ENCODE data around the gene CHD5.

The CHD5 gene

DNA sequence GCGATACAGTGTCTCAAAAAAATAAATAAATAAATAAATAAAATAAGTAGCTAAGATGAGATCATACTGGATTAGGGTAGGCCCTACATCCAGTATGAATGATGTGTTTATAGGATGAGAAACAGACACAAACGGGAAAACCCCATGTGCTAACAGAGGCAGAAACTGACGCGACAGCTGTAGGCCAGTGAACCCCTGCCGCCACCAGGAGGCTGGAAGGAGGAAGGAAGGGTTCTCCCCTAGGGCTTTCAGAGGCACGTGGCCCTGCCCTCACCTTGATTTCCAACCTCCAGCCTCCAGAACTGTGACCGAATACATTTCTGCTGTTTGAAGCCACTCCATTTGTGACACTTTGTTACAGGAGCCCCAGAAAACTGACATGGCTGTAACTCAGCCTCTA is 38.5 kb downstream of the CHD5 start:
- no peak overlapping the region for H4K8ac ChIP-seq (ENCODE audit: low read depth, low read length)
- no peaks in the 10 kb centered on the region for H3K36me3 ChIP-seq (ENCODE audit: control insufficient read depth in 1 of 2, insufficient read depth in 2 of 2, low read length in 2 of 2)
- H3K9ac ChIP-seq (ENCODE audit: low read length), result no peak overlapping the region
- no peak overlapping the region for H3K4me3 ChIP-seq (ENCODE audit: low read depth, low read length)
- no peak overlapping the region for H3K14ac ChIP-seq (ENCODE audit: low read length)
- no peaks in the 10 kb centered on the region for H3K79me2 ChIP-seq (ENCODE audit: control insufficient read depth, insufficient read depth, low read length, poor library complexity)
- no peak overlapping the region for H2BK120ac ChIP-seq (ENCODE audit: insufficient read depth, low read length, poor library complexity)
- H3K4ac ChIP-seq (ENCODE audit: low read depth, low read length), result no peak overlapping the region
- H3K18ac ChIP-seq (ENCODE audit: low read length), result no peak overlapping the region
- H3K27me3 ChIP-seq (ENCODE audit: insufficient read depth, low read length), result no peaks in the 10 kb centered on the region
- no peak overlapping the region for H2BK5ac ChIP-seq (ENCODE audit: low read depth, low read length, poor library complexity)
- WGBS (ENCODE audit: extremely low coverage, insufficient coverage, insufficient read length), result no CpG with 5 or more reads among the region's 7 CpGs
- no peaks in the 10 kb centered on the region for H3K4me1 ChIP-seq (ENCODE audit: control insufficient read depth in 1 of 2, insufficient read depth in 2 of 2, low read length in 2 of 2)
- H2BK12ac ChIP-seq (ENCODE audit: low read length), result no peak overlapping the region
- H2AK5ac ChIP-seq (ENCODE audit: low read length), result no peak overlapping the region
- no peak overlapping the region for H2AFZ ChIP-seq (ENCODE audit: insufficient read depth, low read length, poor library complexity)
- DNase-seq, result no peak
- H3K79me1 ChIP-seq (ENCODE audit: low read length), result no peaks in the 10 kb centered on the region
- no peak overlapping the region for H4K91ac ChIP-seq (ENCODE audit: low read depth, low read length)
- no peak overlapping the region for H3K23ac ChIP-seq (ENCODE audit: low read length)
- H3K9me3 ChIP-seq (ENCODE audit: insufficient read depth, low read depth, low read length), result no peaks in the 10 kb centered on the region
- no peak overlapping the region for H3K27ac ChIP-seq (ENCODE audit: low read depth, low read length)
- H4K12ac ChIP-seq (ENCODE audit: low read depth, low read length), result no peak overlapping the region
- no peak overlapping the region for H3K4me2 ChIP-seq (ENCODE audit: low read length)

DNA sequence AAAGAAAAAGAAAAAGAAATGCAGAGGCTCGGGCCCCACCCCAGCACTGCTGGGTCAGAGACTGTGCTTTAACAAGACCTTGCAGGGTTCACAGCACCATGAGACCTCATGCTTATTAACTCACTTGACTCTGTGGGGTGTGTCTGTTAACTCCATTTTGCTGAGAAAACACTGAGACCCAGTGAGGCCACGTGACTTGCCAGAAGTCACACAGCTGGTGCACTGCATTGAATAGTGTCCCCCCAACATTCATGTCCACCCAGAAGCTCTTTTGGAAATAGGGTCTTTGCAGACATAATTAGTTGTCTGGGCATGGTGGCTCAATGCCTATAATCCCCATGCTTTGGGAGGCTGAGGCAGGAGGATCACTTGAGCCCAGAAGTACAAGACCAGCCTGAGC is 39.7 kb downstream of the CHD5 start:
- Histone ChIP-seq H3K23ac (ENCODE audit: low read length) (no peak overlapping the region), H4K12ac (ENCODE audit: low read depth, low read length) (no peak overlapping the region), H2AK5ac (ENCODE audit: low read length) (no peak overlapping the region), H2AFZ (ENCODE audit: insufficient read depth, low read length, poor library complexity) (no peak overlapping the region), H3K79me2 (ENCODE audit: control insufficient read depth, insufficient read depth, low read length, poor library complexity) (no peaks in the 10 kb centered on the region), H3K9ac (ENCODE audit: low read length) (no peak overlapping the region), H3K36me3 (ENCODE audit: control insufficient read depth in 1 of 2, insufficient read depth in 2 of 2, low read length in 2 of 2) (no peaks in the 10 kb centered on the region), H3K4me3 (ENCODE audit: low read depth, low read length) (no peak overlapping the region), H3K18ac (ENCODE audit: low read length) (no peak overlapping the region), H3K9me3 (ENCODE audit: insufficient read depth, low read depth, low read length) (no peaks in the 10 kb centered on the region), H3K4me1 (ENCODE audit: control insufficient read depth in 1 of 2, insufficient read depth in 2 of 2, low read length in 2 of 2) (no peaks in the 10 kb centered on the region), H3K4ac (ENCODE audit: low read depth, low read length) (no peak overlapping the region), H3K14ac (ENCODE audit: low read length) (no peak overlapping the region), H4K91ac (ENCODE audit: low read depth, low read length) (no peak overlapping the region), H2BK120ac (ENCODE audit: insufficient read depth, low read length, poor library complexity) (no peak overlapping the region), H3K4me2 (ENCODE audit: low read length) (no peak overlapping the region), H2BK5ac (ENCODE audit: low read depth, low read length, poor library complexity) (no peak overlapping the region), H3K79me1 (ENCODE audit: low read length) (no peaks in the 10 kb centered on the region), H2BK12ac (ENCODE audit: low read length) (no peak overlapping the region), H4K8ac (ENCODE audit: low read depth, low read length) (no peak overlapping the region), H3K27ac (ENCODE audit: low read depth, low read length) (no peak overlapping the region), H3K27me3 (ENCODE audit: insufficient read depth, low read length) (no peaks in the 10 kb centered on the region)
- no peak for DNase-seq
- no CpG with 5 or more reads among the region's 2 CpGs for WGBS (ENCODE audit: extremely low coverage, insufficient coverage, insufficient read length)

GRCh38 chr1:6137758-6138157 is 42.4 kb downstream of the CHD5 start:
- Histone ChIP-seq H2AK5ac (ENCODE audit: low read length) (no peak overlapping the region), H3K27me3 (ENCODE audit: insufficient read depth, low read length) (no peaks in the 10 kb centered on the region), H4K8ac (ENCODE audit: low read depth, low read length) (no peak overlapping the region), H3K36me3 (ENCODE audit: control insufficient read depth in 1 of 2, insufficient read depth in 2 of 2, low read length in 2 of 2) (no peaks in the 10 kb centered on the region), H2AFZ (ENCODE audit: insufficient read depth, low read length, poor library complexity) (no peak overlapping the region), H3K4ac (ENCODE audit: low read depth, low read length) (no peak overlapping the region), H3K27ac (ENCODE audit: low read depth, low read length) (no peak overlapping the region), H3K79me1 (ENCODE audit: low read length) (no peaks in the 10 kb centered on the region), H4K91ac (ENCODE audit: low read depth, low read length) (no peak overlapping the region), H3K4me1 (ENCODE audit: control insufficient read depth in 1 of 2, insufficient read depth in 2 of 2, low read length in 2 of 2) (no peaks in the 10 kb centered on the region), H3K79me2 (ENCODE audit: control insufficient read depth, insufficient read depth, low read length, poor library complexity) (no peaks in the 10 kb centered on the region), H3K9ac (ENCODE audit: low read length) (no peak overlapping the region), H3K4me3 (ENCODE audit: low read depth, low read length) (no peak overlapping the region), H3K4me2 (ENCODE audit: low read length) (no peak overlapping the region), H2BK12ac (ENCODE audit: low read length) (no peak overlapping the region), H2BK120ac (ENCODE audit: insufficient read depth, low read length, poor library complexity) (no peak overlapping the region), H2BK5ac (ENCODE audit: low read depth, low read length, poor library complexity) (no peak overlapping the region), H3K14ac (ENCODE audit: low read length) (no peak overlapping the region), H3K23ac (ENCODE audit: low read length) (no peak overlapping the region), H4K12ac (ENCODE audit: low read depth, low read length) (no peak overlapping the region), H3K18ac (ENCODE audit: low read length) (no peak overlapping the region), H3K9me3 (ENCODE audit: insufficient read depth, low read depth, low read length) (peaks cover 6% of the 10 kb centered on the region)
- no CpG with 5 or more reads among the region's 5 CpGs for WGBS (ENCODE audit: extremely low coverage, insufficient coverage, insufficient read length)
- no peak for DNase-seq

- H3K27me3 ChIP-seq (ENCODE audit: insufficient read depth, low read length), result no peaks in the 10 kb centered on the region
- WGBS (ENCODE audit: extremely low coverage, insufficient coverage, insufficient read length), result no CpG with 5 or more reads among the region's 16 CpGs
- no peak overlapping the region for H2AK5ac ChIP-seq (ENCODE audit: low read length)
- no peaks in the 10 kb centered on the region for H3K79me1 ChIP-seq (ENCODE audit: low read length)
- no peak overlapping the region for H4K91ac ChIP-seq (ENCODE audit: low read depth, low read length)
- H2BK120ac ChIP-seq (ENCODE audit: insufficient read depth, low read length, poor library complexity), result no peak overlapping the region
- H3K36me3 ChIP-seq (ENCODE audit: control insufficient read depth in 1 of 2, insufficient read depth in 2 of 2, low read length in 2 of 2), result no peaks in the 10 kb centered on the region
- H3K18ac ChIP-seq (ENCODE audit: low read length), result no peak overlapping the region
- no peak overlapping the region for H3K4me3 ChIP-seq (ENCODE audit: low read depth, low read length)
- H3K23ac ChIP-seq (ENCODE audit: low read length), result no peak overlapping the region
- H3K9me3 ChIP-seq (ENCODE audit: insufficient read depth, low read depth, low read length), result peaks cover 8% of the 10 kb centered on the region
- no peaks in the 10 kb centered on the region for H3K4me1 ChIP-seq (ENCODE audit: control insufficient read depth in 1 of 2, insufficient read depth in 2 of 2, low read length in 2 of 2)
- H4K8ac ChIP-seq (ENCODE audit: low read depth, low read length), result no peak overlapping the region
- H3K9ac ChIP-seq (ENCODE audit: low read length), result no peak overlapping the region
- H3K79me2 ChIP-seq (ENCODE audit: control insufficient read depth, insufficient read depth, low read length, poor library complexity), result no peaks in the 10 kb centered on the region
- H4K12ac ChIP-seq (ENCODE audit: low read depth, low read length), result no peak overlapping the region
- H2BK5ac ChIP-seq (ENCODE audit: low read depth, low read length, poor library complexity), result no peak overlapping the region
- DNase-seq, result no peak
- no peak overlapping the region for H2BK12ac ChIP-seq (ENCODE audit: low read length)
- no peak overlapping the region for H3K4me2 ChIP-seq (ENCODE audit: low read length)
- H3K4ac ChIP-seq (ENCODE audit: low read depth, low read length), result no peak overlapping the region
- no peak overlapping the region for H3K14ac ChIP-seq (ENCODE audit: low read length)
- no peak overlapping the region for H3K27ac ChIP-seq (ENCODE audit: low read depth, low read length)
- H2AFZ ChIP-seq (ENCODE audit: insufficient read depth, low read length, poor library complexity), result no peak overlapping the region
These were observed 43.5 kb downstream of the CHD5 start for GRCh38 chr1:6136516-6137220.

All from trophoblast cell (in vitro differentiated cells and primary cell).